Fibroblast of skin of left biceps (primary cell): ENCODE data around the gene CILP2.

Experiments
- DNase-seq, 2 experiments: peaks; one replicate each; pipeline ENCODE4 v3.0.0-alpha.2; 2013; ENCODE audit warnings: low read depth in 2 of 2

CILP2 gene

GRCh38 chr19:19505669-19506326, 32.3 kb upstream of the CILP2 start:
- no peak for DNase-seq

DNA sequence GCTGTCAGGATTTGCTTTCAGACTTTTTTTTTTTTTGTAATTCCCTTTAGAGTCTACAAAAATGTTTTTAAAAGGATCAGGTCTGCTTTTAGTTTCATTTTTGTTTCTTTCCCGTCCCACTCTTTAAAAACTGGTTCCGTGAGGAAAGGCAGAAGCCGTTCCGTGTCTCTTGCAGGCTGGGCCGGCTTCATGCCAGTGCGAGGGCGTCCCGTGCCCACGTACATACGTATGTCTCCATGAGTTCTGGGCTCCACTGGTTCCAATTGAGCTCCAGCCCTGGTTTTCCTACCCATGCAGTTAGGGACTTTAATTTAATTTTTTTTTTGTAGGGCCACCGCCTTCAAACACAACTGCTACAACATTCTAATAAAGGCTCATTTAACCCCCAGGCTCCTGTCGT, 31.5 kb upstream of the CILP2 start:
- DNase-seq: no peak

- no peak for DNase-seq
These were observed 30.7 kb upstream of the CILP2 start for GRCh38 chr19:19507354-19507753.

DNA sequence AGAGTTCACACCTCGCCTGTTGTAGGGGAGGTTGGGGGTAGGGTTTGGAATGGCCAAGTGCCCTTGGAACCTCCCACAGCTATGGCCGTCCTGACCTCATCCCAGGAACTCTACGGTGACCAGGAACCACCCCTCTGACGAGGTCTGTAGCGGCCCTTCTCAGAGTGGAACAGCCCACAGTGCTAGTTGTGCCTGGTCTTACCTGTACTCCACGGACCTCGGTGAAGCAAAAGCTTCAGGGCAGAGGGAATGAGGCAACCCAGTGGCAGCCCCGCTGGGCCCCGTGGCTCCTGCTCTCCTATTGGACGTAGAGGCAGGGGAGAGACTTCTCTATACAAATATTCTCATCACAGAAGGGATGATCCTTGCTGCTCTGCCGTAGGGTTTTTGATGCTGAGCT, 29.8 kb upstream of the CILP2 start:
- no peak for DNase-seq

DNA sequence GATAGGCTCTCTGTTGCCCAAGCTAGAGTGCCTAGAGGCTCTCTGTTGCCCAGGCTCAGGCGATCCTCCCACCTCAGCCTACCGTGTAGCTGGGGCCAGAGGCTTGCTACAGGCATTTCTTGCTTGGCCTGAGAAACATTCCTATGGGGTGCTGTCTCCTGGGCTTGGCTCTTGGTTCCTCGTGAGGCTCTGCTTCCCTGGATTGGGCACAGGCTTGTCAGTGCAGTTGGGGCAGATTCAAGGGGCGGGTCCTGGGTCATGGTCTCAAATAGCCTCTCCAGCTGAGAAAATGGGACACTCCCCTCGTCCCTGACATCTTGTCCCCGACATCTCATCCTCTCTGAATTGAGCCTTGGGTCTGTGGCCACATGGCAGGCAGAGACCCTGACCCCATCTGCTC, 27.6 kb upstream of the CILP2 start:
- DNase-seq: no peak

- no peak for DNase-seq
These were observed 24.4 kb upstream of the CILP2 start for GRCh38 chr19:19513682-19514081.

GRCh38 chr19:19514215-19514657, 23.8 kb upstream of the CILP2 start:
- peak; percentile 34 to 39 for DNase-seq

GRCh38 chr19:19514881-19515641, 23.0 kb upstream of the CILP2 start, which contains the start of gene TSSK6:
Gene TSSK6 (minus strand): TSS chr19:19515548. CDS start chr19:19515427, 121 bp downstream.
- no peak for DNase-seq

DNA sequence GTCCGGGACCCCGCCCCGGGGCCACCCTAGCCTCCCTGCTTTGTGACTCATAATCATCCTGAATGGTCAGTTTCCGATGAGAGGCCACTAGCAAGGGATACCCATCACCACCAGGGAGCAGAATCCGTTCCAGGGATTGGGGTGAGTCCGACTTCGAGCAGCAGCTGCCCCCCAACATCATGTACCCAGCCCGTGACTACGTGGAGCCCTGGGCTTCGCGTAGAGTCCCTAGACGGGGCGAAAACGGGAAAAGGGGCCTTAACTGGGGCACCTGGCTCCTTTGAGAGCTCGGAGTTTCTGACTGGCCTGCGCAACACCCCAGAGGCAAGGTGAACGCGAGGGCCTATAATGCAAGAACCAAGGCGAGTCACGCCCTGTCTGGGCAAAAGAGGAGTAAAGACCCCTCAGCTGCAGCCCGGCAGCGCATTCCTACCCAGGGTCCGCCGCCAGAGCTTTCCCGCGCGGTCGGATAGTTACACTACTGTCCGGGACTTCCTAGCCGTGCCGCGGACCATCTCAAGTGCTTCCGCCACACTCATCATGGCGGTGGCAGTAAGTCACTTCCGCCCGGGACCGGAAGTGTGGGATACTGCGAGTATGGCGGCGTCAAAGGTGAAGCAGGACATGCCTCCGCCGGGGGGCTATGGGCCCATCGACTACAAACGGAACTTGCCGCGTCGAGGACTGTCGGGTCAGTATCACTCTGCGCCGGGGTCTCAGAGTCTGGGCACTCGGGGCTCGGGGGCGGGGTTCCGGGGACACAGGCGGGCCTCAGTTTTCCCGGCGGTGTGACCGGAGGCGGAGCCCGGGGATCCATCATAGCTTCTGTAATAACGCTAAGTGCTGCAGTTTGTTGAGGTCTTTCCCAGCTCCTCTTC, 22.2 kb upstream of the CILP2 start, which contains the start of gene NDUFA13:
Gene NDUFA13, plus strand, starts transcription at position 584 of the 878 bp plus-strand sequence. Its CDS starts 14 bp downstream, at position 598.
- peak; percentile 77 to 82 for DNase-seq

DNA sequence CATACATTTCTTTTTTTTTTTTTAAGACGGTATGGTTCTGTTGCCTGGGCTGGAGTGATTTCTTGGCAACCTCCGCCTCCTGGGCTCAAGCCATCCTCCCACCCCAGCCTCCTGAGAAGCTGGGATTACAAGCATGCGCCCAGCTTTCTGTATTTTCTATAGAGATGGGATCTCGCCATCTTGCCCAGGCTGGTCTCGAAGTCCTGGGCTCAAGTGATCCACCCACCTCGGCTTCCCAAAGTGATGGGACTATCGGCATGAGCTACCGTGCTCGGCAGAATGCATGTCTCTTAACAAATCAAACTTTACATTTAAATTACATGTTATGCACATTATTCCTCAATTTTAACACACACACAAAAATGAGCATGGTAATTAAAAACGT, 20.8 kb upstream of the CILP2 start:
- DNase-seq: no peak

DNA sequence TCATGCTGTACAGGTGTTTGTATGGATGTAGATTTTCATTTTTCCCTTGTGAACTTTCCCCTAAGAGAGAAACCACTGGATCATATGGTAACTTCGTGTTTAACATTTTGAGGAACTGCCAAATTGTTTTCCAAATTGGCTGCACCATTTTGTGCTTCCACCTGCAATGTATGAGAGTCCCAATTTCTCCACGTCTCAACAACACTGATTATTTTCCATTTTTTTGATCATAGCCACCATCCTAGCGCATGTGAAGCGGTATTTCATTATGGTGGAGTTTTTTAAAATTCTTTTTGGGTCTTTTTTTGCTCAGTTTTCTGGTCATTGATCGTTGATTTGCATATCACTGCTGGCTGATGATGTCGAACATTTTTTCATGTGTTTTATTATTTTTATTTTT, 17.1 kb upstream of the CILP2 start:
- DNase-seq: no peak

DNA sequence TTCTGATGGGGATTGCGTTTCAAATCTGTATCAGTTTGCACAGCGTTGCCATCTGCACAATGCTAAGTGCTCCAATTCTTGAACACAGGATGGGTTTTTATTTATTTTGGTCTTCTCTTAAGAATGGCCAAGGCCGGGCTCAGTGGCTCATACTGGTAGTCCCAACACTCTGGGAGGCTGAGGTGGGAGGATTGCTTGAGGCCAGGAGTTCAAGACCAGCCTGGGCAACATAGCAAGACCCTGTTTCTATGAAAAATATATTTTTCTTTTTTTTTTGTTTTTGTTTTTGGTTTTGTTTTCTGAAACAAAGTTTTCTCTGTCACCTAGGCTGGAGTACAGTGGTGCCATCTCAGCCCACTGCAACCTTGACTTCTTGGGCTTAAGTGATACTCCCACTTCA, 14.9 kb upstream of the CILP2 start:
- no peak for DNase-seq

- DNase-seq: no peak
These were observed 14.0 kb upstream of the CILP2 start for GRCh38 chr19:19524053-19524452.

DNA sequence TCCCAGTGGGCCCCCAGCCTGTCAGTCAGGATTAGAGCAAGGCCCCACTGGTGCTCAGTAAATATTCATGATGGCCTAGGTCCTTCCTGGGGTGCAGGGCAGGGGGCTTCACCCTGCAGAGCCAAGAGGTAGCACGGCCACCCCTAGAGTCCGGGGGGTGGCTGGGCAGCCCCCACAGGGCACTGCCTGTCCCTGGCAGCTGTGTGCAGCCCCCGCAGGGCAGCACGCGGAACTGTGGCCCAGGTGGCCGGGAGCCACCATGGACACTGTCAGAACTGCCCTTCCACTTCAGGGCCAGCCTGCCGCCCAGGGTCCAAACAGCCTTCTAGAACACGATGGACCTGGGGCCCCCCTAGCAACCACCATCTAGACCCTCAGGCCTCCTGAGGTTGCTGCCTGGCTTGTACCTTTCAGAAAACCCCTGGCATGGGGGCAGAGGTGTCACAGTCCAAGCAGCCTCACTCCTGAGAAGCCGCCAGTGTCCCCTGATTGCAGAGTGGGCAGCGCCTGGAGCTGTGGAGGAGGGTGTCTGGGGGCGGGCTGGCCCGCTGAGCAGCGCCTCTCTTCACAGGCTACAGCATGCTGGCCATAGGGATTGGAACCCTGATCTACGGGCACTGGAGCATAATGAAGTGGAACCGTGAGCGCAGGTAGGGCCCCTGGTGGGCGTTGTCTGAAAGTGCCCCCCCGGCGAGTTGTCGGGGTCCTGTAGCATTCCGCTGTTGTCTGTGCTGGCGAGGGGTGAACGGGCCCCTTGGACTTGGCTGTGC, 12.3 kb upstream of the CILP2 start:
- DNase-seq: no peak

DNA sequence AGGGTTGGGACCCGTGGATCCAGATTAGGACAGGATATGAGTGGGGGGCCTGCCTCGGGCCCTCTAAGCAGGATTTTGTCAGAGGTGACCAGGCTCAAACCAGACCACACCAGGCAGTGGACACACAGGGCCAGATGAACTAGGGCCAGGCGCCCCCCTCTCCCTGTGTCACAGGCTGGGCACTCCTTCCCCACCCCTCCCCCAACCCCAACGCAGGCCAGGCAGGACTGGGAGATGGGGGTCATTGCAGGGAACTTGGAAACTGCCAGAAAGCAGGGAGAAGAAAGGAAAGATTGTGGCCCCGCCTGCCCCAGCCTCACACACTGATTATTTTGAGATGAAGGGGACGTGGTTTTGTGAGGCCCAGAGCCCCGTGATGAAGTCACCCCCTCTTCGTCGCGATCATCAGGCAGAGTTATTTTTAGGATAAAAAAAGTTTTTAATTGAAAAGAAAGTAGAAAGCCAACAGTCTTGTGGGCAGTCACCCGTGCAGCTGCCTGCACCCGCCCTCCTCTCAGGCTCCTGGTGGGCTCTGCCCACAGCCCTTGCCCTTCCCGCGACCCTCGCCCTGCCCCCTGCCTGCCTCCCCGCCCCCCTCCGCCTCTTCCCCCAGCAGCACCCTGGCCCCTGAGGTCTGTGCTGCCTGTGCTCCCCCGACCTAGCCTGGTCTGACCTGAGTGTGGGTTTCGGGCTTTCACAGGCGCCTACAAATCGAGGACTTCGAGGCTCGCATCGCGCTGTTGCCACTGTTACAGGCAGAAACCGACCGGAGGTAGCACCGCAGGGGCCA, 11.3 kb upstream of the CILP2 start:
- DNase-seq: no peak

DNA sequence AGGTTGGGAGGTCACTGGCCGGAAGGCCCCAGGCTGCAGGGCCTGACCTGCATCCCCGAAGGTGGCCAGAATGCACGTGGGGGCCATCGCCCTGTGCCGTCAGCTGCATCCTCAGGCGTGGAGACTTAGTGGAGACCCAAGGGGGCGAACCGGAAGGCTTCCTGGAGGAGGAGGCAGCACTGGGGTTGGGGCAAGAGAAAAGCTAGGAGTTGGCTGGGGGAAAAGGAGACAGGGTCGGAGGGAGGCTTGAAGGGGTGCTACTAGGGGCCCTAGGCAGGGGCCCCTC, 10.8 kb upstream of the CILP2 start:
- DNase-seq: no peak

GRCh38 chr19:19527674-19528625, 10.1 kb upstream of the CILP2 start:
- DNase-seq: no peak

- DNase-seq: no peak
These were observed 9.2 kb upstream of the CILP2 start, which contains the start of gene YJEFN3 for GRCh38 chr19:19528721-19529490. Gene YJEFN3 (plus strand): TSS chr19:19528911. CDS start chr19:19528933, 22 bp downstream.
